ENCODE measurements around the gene FOXP1. TPM values are rescaled to one million over a fixed set of nuclear protein-coding genes. Genes with fewer than 3 reads are reported as not detected.

FOXP1 gene
- total and polyA plus RNA-seq, 4 donors = 4.9 to 35.4 (median 32.0) TPM

GRCh38 chr3:71482771-71483170 lies 100.8 kb downstream of the FOXP1 start (continued):
- TF ChIP-seq, protein P1, sequence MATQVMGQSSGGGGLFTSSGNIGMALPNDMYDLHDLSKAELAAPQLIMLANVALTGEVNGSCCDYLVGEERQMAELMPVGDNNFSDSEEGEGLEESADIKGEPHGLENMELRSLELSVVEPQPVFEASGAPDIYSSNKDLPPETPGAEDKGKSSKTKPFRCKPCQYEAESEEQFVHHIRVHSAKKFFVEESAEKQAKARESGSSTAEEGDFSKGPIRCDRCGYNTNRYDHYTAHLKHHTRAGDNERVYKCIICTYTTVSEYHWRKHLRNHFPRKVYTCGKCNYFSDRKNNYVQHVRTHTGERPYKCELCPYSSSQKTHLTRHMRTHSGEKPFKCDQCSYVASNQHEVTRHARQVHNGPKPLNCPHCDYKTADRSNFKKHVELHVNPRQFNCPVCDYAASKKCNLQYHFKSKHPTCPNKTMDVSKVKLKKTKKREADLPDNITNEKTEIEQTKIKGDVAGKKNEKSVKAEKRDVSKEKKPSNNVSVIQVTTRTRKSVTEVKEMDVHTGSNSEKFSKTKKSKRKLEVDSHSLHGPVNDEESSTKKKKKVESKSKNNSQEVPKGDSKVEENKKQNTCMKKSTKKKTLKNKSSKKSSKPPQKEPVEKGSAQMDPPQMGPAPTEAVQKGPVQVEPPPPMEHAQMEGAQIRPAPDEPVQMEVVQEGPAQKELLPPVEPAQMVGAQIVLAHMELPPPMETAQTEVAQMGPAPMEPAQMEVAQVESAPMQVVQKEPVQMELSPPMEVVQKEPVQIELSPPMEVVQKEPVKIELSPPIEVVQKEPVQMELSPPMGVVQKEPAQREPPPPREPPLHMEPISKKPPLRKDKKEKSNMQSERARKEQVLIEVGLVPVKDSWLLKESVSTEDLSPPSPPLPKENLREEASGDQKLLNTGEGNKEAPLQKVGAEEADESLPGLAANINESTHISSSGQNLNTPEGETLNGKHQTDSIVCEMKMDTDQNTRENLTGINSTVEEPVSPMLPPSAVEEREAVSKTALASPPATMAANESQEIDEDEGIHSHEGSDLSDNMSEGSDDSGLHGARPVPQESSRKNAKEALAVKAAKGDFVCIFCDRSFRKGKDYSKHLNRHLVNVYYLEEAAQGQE (IDR thresholded peaks at IDR 0.05) = no peak
- TF ChIP-seq HNF4G (IDR thresholded peaks at IDR 0.05) = no peak
- TF ChIP-seq GABPA (IDR thresholded peaks at IDR 0.05 in 1 of 2, conservative IDR thresholded peaks at IDR 0.05 in 1 of 2) = no peak

DNA sequence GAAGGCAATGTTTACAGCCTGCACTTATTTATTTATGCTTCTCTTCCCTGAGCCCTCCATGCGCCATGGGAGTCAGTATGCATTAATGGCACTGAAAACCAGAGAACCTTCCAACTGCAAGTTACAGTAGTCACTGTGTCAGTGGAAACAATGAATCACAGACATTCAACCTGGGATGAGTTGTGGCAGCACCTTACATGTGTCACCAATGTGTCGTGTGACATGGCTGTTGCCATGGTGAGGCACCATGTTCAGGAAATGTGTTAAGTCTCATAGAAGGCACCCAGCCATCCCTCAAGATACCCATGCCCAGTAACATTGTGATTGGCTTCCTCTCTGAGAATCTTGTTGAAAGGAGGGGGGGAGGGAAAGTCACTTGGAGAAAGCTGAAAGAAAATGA lies 105.0 kb downstream of the FOXP1 start:
- no peaks in the 10 kb centered on the region for H3K36me3 ChIP-seq (ENCODE audit: control insufficient read depth in 4 of 4, insufficient read depth in 3 of 4, low read depth in 1 of 4, low read length in 3 of 4)
- peaks cover 0 to 3% (median under 1%) of the 10 kb centered on the region in 4 donors for H3K9me3 ChIP-seq (ENCODE audit: control insufficient read depth in 4 of 4, low read length in 3 of 4)
- WGBS = 95% methylated on average over 2 of the region's 2 CpGs
- H3K4me3 ChIP-seq (ENCODE audit: low read depth in 1 of 3, low read length in 3 of 3) = no peak overlapping the region
- no peaks in the 10 kb centered on the region for H3K27me3 ChIP-seq (ENCODE audit: control insufficient read depth in 4 of 4, insufficient read depth in 4 of 4, low read length in 3 of 4)
- DNase-seq (ENCODE audit: low spot score) = no peak
- H3K4me1 ChIP-seq (ENCODE audit: control insufficient read depth in 4 of 4, insufficient read depth in 4 of 4, low read length in 3 of 4) = peaks cover 0 to 3% (median 0%) of the 10 kb centered on the region in 4 donors
- TF ChIP-seq RXRA (IDR thresholded peaks at IDR 0.05) (no peak), JUND (IDR thresholded peaks at IDR 0.05) (no peak), NR2F2 (IDR thresholded peaks at IDR 0.05) (no peak), FOXA2 (IDR thresholded peaks at IDR 0.05) (no peak), SP1 (IDR thresholded peaks at IDR 0.05) (no peak), FOXA1 (IDR thresholded peaks at IDR 0.05) (no peak), GABPA (IDR thresholded peaks at IDR 0.05 in 1 of 2, conservative IDR thresholded peaks at IDR 0.05 in 1 of 2) (no peak), YY1 (IDR thresholded peaks at IDR 0.05) (no peak), HNF4A (conservative IDR thresholded peaks at IDR 0.05) (no peak), HNF4G (IDR thresholded peaks at IDR 0.05) (no peak), EGR1 (IDR thresholded peaks at IDR 0.05; ENCODE audit: low read depth in 2 of 2) (no peak), TAF1 (conservative IDR thresholded peaks at IDR 0.05) (no peak)
- TF ChIP-seq, protein P1 (IDR thresholded peaks at IDR 0.05) = no peak
- TF ChIP-seq, protein P2, sequence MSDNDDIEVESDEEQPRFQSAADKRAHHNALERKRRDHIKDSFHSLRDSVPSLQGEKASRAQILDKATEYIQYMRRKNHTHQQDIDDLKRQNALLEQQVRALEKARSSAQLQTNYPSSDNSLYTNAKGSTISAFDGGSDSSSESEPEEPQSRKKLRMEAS (IDR thresholded peaks at IDR 0.05) = no peak
- TF ChIP-seq, protein P3, sequence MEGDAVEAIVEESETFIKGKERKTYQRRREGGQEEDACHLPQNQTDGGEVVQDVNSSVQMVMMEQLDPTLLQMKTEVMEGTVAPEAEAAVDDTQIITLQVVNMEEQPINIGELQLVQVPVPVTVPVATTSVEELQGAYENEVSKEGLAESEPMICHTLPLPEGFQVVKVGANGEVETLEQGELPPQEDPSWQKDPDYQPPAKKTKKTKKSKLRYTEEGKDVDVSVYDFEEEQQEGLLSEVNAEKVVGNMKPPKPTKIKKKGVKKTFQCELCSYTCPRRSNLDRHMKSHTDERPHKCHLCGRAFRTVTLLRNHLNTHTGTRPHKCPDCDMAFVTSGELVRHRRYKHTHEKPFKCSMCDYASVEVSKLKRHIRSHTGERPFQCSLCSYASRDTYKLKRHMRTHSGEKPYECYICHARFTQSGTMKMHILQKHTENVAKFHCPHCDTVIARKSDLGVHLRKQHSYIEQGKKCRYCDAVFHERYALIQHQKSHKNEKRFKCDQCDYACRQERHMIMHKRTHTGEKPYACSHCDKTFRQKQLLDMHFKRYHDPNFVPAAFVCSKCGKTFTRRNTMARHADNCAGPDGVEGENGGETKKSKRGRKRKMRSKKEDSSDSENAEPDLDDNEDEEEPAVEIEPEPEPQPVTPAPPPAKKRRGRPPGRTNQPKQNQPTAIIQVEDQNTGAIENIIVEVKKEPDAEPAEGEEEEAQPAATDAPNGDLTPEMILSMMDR (IDR thresholded peaks at IDR 0.05; ENCODE audit: low read depth, low read length, missing input control) = no peak
- TF ChIP-seq, protein P4, sequence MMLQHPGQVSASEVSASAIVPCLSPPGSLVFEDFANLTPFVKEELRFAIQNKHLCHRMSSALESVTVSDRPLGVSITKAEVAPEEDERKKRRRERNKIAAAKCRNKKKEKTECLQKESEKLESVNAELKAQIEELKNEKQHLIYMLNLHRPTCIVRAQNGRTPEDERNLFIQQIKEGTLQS (IDR thresholded peaks at IDR 0.05) = no peak
- TF ChIP-seq, protein P5, sequence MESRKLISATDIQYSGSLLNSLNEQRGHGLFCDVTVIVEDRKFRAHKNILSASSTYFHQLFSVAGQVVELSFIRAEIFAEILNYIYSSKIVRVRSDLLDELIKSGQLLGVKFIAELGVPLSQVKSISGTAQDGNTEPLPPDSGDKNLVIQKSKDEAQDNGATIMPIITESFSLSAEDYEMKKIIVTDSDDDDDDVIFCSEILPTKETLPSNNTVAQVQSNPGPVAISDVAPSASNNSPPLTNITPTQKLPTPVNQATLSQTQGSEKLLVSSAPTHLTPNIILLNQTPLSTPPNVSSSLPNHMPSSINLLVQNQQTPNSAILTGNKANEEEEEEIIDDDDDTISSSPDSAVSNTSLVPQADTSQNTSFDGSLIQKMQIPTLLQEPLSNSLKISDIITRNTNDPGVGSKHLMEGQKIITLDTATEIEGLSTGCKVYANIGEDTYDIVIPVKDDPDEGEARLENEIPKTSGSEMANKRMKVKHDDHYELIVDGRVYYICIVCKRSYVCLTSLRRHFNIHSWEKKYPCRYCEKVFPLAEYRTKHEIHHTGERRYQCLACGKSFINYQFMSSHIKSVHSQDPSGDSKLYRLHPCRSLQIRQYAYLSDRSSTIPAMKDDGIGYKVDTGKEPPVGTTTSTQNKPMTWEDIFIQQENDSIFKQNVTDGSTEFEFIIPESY (IDR thresholded peaks at IDR 0.05) = no peak
- no peak overlapping the region for H3K27ac ChIP-seq (ENCODE audit: low read depth in 1 of 2, low read length in 2 of 2)
- H3K9ac ChIP-seq (ENCODE audit: low read depth in 1 of 2, low read length in 2 of 2) = no peak overlapping the region
